Nephron progenitor cell (in vitro differentiated cells): Measurements from ENCODE around the gene TEDDM1.

Source experiments
- DNase-seq: peaks from one replicate; pipeline ENCODE4 v3.0.0; 2021
- H3K27ac Mint-ChIP-seq: 2 replicates; pipeline ENCODE4 v1.8.0; 2021; ENCODE audit warnings: mild to moderate bottlenecking, moderate library complexity, mixed read lengths
- H3K27me3 Mint-ChIP-seq: 2 replicates; pipeline ENCODE4 v1.8.0; 2021; ENCODE audit warnings: mild to moderate bottlenecking, low read depth, mixed read lengths; ENCODE audit not compliant: poor library complexity
- H3K36me3 Mint-ChIP-seq: 2 replicates; pipeline ENCODE4 v1.8.0; 2021; ENCODE audit warnings: low read depth, mixed read lengths
- H3K4me1 Mint-ChIP-seq: 2 replicates; pipeline ENCODE4 v1.8.0; 2021; ENCODE audit warnings: mixed read lengths
- H3K4me3 Mint-ChIP-seq: 2 replicates; pipeline ENCODE4 v1.8.0; 2021; ENCODE audit warnings: mild to moderate bottlenecking, moderate library complexity, mixed read lengths
- H3K9me3 Mint-ChIP-seq: 2 replicates; pipeline ENCODE4 v1.8.0; 2021; ENCODE audit warnings: mild to moderate bottlenecking, moderate library complexity, mixed read lengths
- TF ChIP-seq, protein P1 (sequence below): fragments of 200-600 bp; sonication (generic); IDR thresholded peaks from 2 replicates; pipeline ENCODE4 v1.5.0; 2021; ENCODE audit warnings: antibody characterized with exemption

TEDDM1 gene

DNA sequence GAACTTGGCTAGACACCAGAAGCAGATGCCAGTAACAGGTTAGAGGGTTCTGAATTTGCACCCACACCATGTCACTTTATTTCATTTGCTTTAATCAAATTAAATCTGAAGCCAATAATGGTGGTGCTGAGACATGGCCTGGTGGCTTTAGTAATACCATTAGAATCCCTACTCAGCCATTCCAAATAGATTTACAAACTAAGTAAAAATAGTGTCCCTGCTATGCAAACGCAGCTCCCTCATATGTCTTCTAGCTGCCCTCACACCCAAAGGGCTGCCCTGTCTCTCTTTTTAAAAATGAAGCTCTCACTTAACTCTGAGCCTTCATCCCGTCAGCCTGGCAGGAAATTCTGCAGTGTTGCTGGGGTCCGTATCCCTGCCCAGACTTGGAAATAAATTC lies 29.9 kb downstream of the TEDDM1 start:
- peaks cover 14% of the 10 kb centered on the region for H3K27me3 Mint-ChIP-seq
- H3K4me1 Mint-ChIP-seq: no peaks in the 10 kb centered on the region

DNA sequence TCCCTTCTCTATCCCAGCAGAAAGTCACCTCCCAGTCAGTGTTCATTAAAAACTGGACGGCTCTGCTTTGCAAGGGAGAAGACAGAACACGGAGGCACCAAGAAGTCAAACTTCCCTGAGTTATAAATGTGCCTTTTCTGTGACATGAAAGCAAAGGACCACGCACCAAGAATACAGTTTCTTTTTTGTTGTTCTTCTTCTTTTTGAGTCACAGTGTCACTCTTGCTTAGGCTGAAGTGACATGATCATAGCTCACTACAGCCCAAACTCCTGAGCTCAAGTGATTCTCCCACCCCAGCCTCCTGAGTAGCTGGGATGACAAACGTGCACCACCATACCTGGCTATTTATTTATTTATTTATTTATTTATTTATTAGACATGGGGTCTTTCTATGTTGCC lies 31.6 kb downstream of the TEDDM1 start:
- H3K9me3 Mint-ChIP-seq: no peaks in the 10 kb centered on the region
- H3K4me3 Mint-ChIP-seq: no peak overlapping the region
- no peaks in the 10 kb centered on the region for H3K36me3 Mint-ChIP-seq
- no peak for DNase-seq
- no peaks in the 10 kb centered on the region for H3K4me1 Mint-ChIP-seq
- H3K27ac Mint-ChIP-seq: no peak overlapping the region
- TF ChIP-seq, protein P1, sequence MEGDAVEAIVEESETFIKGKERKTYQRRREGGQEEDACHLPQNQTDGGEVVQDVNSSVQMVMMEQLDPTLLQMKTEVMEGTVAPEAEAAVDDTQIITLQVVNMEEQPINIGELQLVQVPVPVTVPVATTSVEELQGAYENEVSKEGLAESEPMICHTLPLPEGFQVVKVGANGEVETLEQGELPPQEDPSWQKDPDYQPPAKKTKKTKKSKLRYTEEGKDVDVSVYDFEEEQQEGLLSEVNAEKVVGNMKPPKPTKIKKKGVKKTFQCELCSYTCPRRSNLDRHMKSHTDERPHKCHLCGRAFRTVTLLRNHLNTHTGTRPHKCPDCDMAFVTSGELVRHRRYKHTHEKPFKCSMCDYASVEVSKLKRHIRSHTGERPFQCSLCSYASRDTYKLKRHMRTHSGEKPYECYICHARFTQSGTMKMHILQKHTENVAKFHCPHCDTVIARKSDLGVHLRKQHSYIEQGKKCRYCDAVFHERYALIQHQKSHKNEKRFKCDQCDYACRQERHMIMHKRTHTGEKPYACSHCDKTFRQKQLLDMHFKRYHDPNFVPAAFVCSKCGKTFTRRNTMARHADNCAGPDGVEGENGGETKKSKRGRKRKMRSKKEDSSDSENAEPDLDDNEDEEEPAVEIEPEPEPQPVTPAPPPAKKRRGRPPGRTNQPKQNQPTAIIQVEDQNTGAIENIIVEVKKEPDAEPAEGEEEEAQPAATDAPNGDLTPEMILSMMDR: no peak
- H3K27me3 Mint-ChIP-seq: peaks cover 9% of the 10 kb centered on the region

More for the DNA sequence above, 29.9 kb downstream of the TEDDM1 start:
- Mint-ChIP-seq H3K4me3 (no peak overlapping the region), H3K36me3 (no peaks in the 10 kb centered on the region), H3K27ac (no peak overlapping the region), H3K9me3 (no peaks in the 10 kb centered on the region)
- TF ChIP-seq, protein P1: no peak
- DNase-seq: no peak

DNA sequence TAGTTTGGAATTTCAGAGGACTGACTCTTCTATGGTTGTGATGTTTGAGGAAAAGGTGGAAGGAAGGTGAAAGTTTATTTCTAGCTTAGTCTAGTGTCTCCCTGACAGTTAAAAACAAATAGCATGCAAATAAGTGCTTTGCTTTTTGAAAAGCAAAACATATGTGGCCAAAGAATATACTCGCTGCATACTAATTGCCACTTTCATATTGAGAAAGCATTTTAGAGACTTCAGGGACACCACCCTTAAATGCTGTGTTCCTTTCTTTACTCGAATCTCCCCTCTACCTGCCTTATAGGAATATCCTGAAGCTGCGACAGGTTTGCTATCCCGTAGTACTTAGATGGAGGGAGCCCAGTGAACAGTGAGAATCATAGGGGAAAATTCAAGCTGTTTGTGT lies 32.1 kb downstream of the TEDDM1 start:
- no peaks in the 10 kb centered on the region for H3K36me3 Mint-ChIP-seq
- H3K4me3 Mint-ChIP-seq: no peak overlapping the region
- H3K27ac Mint-ChIP-seq: no peak overlapping the region
- H3K9me3 Mint-ChIP-seq: no peaks in the 10 kb centered on the region
- DNase-seq: no peak
- H3K27me3 Mint-ChIP-seq: peaks cover 9% of the 10 kb centered on the region
- no peaks in the 10 kb centered on the region for H3K4me1 Mint-ChIP-seq
- TF ChIP-seq, protein P1: no peak

DNA sequence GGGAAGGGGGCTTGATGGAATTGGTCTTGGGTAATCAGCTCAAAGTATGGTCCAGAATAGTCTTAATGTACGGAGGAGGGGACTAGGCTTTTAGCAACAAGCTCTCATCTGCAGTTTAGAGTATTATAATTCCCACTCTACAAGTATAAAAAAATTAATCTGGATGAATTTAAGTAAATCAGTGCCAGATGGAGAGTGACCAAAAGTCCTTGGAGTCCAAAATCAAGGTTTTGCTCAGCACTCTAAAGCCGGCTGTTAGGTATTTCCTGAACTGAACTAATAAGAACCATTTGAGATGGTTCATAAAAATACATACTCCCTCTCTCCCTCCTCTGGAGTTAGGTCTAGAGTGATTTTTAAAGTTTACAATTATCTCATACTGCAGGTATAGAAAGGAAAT lies 32.5 kb downstream of the TEDDM1 start:
- TF ChIP-seq, protein P1: no peak
- Mint-ChIP-seq H3K4me1 (no peaks in the 10 kb centered on the region), H3K4me3 (no peak overlapping the region), H3K36me3 (no peaks in the 10 kb centered on the region), H3K27ac (no peak overlapping the region), H3K9me3 (no peaks in the 10 kb centered on the region), H3K27me3 (peaks cover 9% of the 10 kb centered on the region)
- no peak for DNase-seq

DNA sequence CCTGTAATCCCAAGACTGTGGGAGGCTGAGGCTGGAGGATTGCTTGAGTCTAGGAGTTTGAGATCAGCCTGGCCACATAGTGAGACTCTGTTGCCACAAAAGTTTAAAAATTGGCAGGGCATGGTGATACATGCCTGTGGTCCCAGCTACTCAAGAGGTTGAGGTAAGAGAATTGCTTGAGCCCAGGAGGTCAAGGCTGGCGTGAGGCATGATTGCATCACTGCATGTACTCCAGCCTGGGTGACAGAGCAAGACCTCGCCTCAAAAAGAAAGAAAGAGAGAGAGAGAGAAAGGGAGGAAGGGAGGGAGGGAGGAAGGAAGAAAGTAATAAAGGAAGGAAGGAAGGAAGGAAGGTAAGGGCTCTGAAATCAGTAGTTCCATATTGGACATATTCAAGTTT lies 33.9 kb downstream of the TEDDM1 start:
- TF ChIP-seq, protein P1: no peak
- Mint-ChIP-seq H3K4me3 (no peak overlapping the region), H3K27me3 (peaks cover 9% of the 10 kb centered on the region), H3K36me3 (no peaks in the 10 kb centered on the region), H3K4me1 (no peaks in the 10 kb centered on the region), H3K9me3 (no peaks in the 10 kb centered on the region), H3K27ac (no peak overlapping the region)
- DNase-seq: no peak

DNA sequence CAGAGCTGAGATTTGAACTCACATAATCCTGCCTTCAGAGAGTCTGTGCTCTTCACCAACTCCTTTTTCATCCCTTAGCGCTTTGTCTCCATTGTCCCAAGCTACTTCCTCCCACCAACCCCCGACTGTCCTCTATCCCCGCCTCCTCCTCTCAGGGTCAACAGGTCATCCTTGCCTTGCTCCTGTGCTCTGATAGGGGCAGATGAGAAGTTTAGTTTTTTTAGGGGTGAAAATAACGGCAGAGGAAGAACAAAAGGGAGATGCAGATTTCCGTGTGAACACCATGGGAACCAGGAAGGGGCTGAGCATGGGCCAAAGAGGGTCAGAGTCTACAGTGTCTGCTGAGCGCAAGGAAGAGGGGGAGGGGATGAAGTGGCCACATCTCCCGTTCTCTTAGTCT lies 40.8 kb downstream of the TEDDM1 start:
- Mint-ChIP-seq H3K27me3 (no peaks in the 10 kb centered on the region), H3K4me1 (peaks cover 37% of the 10 kb centered on the region), H3K27ac (peak overlapping the region; percentile 77), H3K9me3 (no peaks in the 10 kb centered on the region), H3K36me3 (no peaks in the 10 kb centered on the region), H3K4me3 (no peak overlapping the region)
- TF ChIP-seq, protein P1: no peak
- DNase-seq: no peak
